IMR-90 (cell line): Measurements from ENCODE around the gene TOMM7. TPM values are rescaled to one million over a fixed set of nuclear protein-coding genes. Genes with fewer than 3 reads are reported as not detected.

ENCODE experiments used
- ATAC-seq: fragments of 200-7000 bp; cut with Tn5 transposase; 2 replicates; pipeline ENCODE4 v1.9.1; 2020; ENCODE audit warnings: low read depth, mild to moderate bottlenecking, moderate library complexity
- BruUV-seq: library from RNA; stranded (reverse); fragments of 400-500 nt; replicated peaks from 2 replicates; lab custom pipeline; 2021; lab: Mats Ljungman, UMichigan
- CTCF ChIA-PET: fragments of 300-600 bp; formaldehyde crosslinking; extraction: SDS; loops from one replicate; lab custom pipeline; 2021; ENCODE audit warnings: antibody characterized with exemption; lab: Yijun Ruan, JAX
- POLR2A ChIA-PET: fragments of 300-600 bp; sonication (Branson Sonifier 250); formaldehyde crosslinking; loops from one replicate; lab custom pipeline; 2022; ENCODE audit warnings: antibody characterized with exemption; ENCODE audit not compliant: unreplicated experiment; lab: Charles Lee
- DNase-seq: peaks from one replicate; pipeline ENCODE4 v3.0.0; 2013
- H2AFZ ChIP-seq: replicated peaks from 2 replicates; pipeline ENCODE3; 2013; ENCODE audit warnings: low read length, mild to moderate bottlenecking; ENCODE audit not compliant: poor library complexity
- H2AK5ac ChIP-seq: 2 replicates; pipeline ENCODE4 v1.6.1; 2013; ENCODE audit warnings: low read depth, low read length, inconsistent platforms
- H2AK9ac ChIP-seq: replicated peaks from 2 replicates; pipeline ENCODE3; 2013; ENCODE audit warnings: mild to moderate bottlenecking, low read depth, low read length, moderate library complexity; ENCODE audit not compliant: poor library complexity
- H2BK120ac ChIP-seq: 2 replicates; pipeline ENCODE4 v1.6.1; 2013; ENCODE audit warnings: low read depth, low read length, inconsistent platforms
- H2BK15ac ChIP-seq: 3 replicates; pipeline ENCODE4 v1.6.1; 2013; ENCODE audit warnings: low read depth, low read length, inconsistent platforms
- H2BK20ac ChIP-seq: 2 replicates; pipeline ENCODE4 v1.6.1; 2013; ENCODE audit warnings: low read depth, mild to moderate bottlenecking, inconsistent platforms, low read length, moderate library complexity
- H2BK5ac ChIP-seq: 2 replicates; pipeline ENCODE4 v1.6.1; 2013; ENCODE audit warnings: mild to moderate bottlenecking, low read depth, low read length, inconsistent platforms; ENCODE audit not compliant: poor library complexity, severe bottlenecking
- H3K14ac ChIP-seq: replicated peaks from 2 replicates; pipeline ENCODE4 v1.6.1; 2013; ENCODE audit warnings: low read depth, low read length, inconsistent platforms
- H3K18ac ChIP-seq: 2 replicates; pipeline ENCODE4 v1.6.1; 2013; ENCODE audit warnings: low read depth, low read length, control low read depth
- H3K23ac ChIP-seq: 2 replicates; pipeline ENCODE4 v1.6.1; 2013; ENCODE audit warnings: low read depth, low read length, inconsistent platforms
- H3K27ac ChIP-seq: 2 replicates; pipeline ENCODE4 v1.5.1; 2013; ENCODE audit warnings: mild to moderate bottlenecking, control low read depth, low read length; ENCODE audit not compliant: insufficient read depth
- H3K27me3 ChIP-seq: 2 replicates; pipeline ENCODE4 v1.6.1; 2013; ENCODE audit warnings: low read length; ENCODE audit not compliant: control insufficient read depth, insufficient read depth
- H3K36me3 ChIP-seq: 2 replicates; pipeline ENCODE4 v1.6.1; 2013; ENCODE audit warnings: low read length, mixed read lengths; ENCODE audit not compliant: control insufficient read depth, insufficient read depth
- H3K4ac ChIP-seq: 2 replicates; pipeline ENCODE4 v1.6.1; 2013; ENCODE audit warnings: low read depth, low read length, inconsistent platforms
- H3K4me1 ChIP-seq: 2 replicates; pipeline ENCODE4 v1.6.1; 2013; ENCODE audit warnings: low read length, mixed read lengths; ENCODE audit not compliant: control insufficient read depth, insufficient read depth
- H3K4me2 ChIP-seq: 2 replicates; pipeline ENCODE4 v1.6.1; 2013; ENCODE audit warnings: low read depth, mild to moderate bottlenecking, control low read depth, low read length, moderate library complexity
- H3K4me3 ChIP-seq: 2 replicates; pipeline ENCODE4 v1.5.1; 2013; ENCODE audit warnings: low read depth, mild to moderate bottlenecking, control low read depth, low read length, moderate library complexity; ENCODE audit not compliant: insufficient read depth
- H3K56ac ChIP-seq: 2 replicates; pipeline ENCODE4 v1.6.1; 2013; ENCODE audit warnings: low read length, inconsistent platforms; ENCODE audit not compliant: insufficient read depth; ENCODE audit errors: extremely low read depth
- H3K79me1 ChIP-seq, 2 experiments: 2 replicates each; pipeline ENCODE4 v1.6.1; 2013; ENCODE audit warnings: low read length in 2 of 2, inconsistent platforms in 1 of 2, low read depth in 1 of 2
- H3K9ac ChIP-seq: 2 replicates; pipeline ENCODE4 v1.6.1; 2013; ENCODE audit warnings: low read depth, low read length, control low read depth
- H3K9me1 ChIP-seq: 2 replicates; pipeline ENCODE4 v1.6.1; 2013; ENCODE audit warnings: low read length, inconsistent platforms; ENCODE audit not compliant: insufficient read depth
- H3K9me3 ChIP-seq: 2 replicates; pipeline ENCODE4 v1.6.1; 2013; ENCODE audit warnings: low read length; ENCODE audit not compliant: control insufficient read depth, insufficient read depth
- H4K20me1 ChIP-seq: 2 replicates; pipeline ENCODE4 v1.6.1; 2013; ENCODE audit warnings: low read length, inconsistent platforms; ENCODE audit not compliant: insufficient read depth
- H4K5ac ChIP-seq: 2 replicates; pipeline ENCODE4 v1.6.1; 2013; ENCODE audit warnings: mild to moderate bottlenecking, low read depth, low read length, control low read depth
- H4K8ac ChIP-seq, 2 experiments: 2 replicates each; pipeline ENCODE4 v1.6.1; 2013; ENCODE audit warnings: low read depth in 2 of 2, low read length in 2 of 2, control low read depth in 1 of 2, inconsistent platforms in 1 of 2
- H4K91ac ChIP-seq: 2 replicates; pipeline ENCODE4 v1.6.1; 2013; ENCODE audit warnings: low read depth, low read length, inconsistent platforms; ENCODE audit not compliant: insufficient read depth
- BHLHE40 ChIP-seq: fragments of 150-350 bp; IDR thresholded peaks from 2 replicates; pipeline ENCODE4 v1.6.1; 2016; ENCODE audit warnings: mild to moderate bottlenecking, low read depth, low read length
- CEBPB ChIP-seq: IDR thresholded peaks from 2 replicates; pipeline ENCODE4 v1.6.1; 2012; ENCODE audit warnings: low read depth, low read length, improper control_type of control experiment
- CHD1 ChIP-seq: IDR thresholded peaks from 2 replicates; pipeline ENCODE4 v1.6.1; 2012; ENCODE audit warnings: low read depth, low read length, improper control_type of control experiment
- NFE2L2 ChIP-seq: fragments of 150-350 bp; IDR thresholded peaks from 2 replicates; pipeline ENCODE4 v1.6.1; 2016; ENCODE audit warnings: low read depth, mild to moderate bottlenecking, low read length
- POLR2A ChIP-seq: IDR thresholded peaks from 2 replicates; pipeline ENCODE4 v1.6.1; 2012; ENCODE audit warnings: mild to moderate bottlenecking, low read depth, low read length
- SMC3 ChIP-seq: fragments of 150-350 bp; IDR thresholded peaks from 2 replicates; pipeline ENCODE4 v1.6.1; 2016; ENCODE audit warnings: low read depth, mild to moderate bottlenecking, antibody characterized with exemption, low read length, moderate library complexity
- USF2 ChIP-seq: fragments of 150-350 bp; IDR thresholded peaks from 2 replicates; pipeline ENCODE4 v1.6.1; 2017; ENCODE audit warnings: mild to moderate bottlenecking, antibody characterized with exemption, low read length, low read depth
- WGBS, 2 experiments: methylation state at CpG; one replicate each; pipeline versions ENCODE4 v1.1.5 to v1.1.7; 2013; ENCODE audit warnings: missing lambda C conversion rate in 2 of 2; ENCODE audit not compliant: insufficient read length in 1 of 2; ENCODE audit errors: extremely low coverage in 2 of 2; 5-methylcytosine and 5-hydroxymethylcytosine counted together
- dilution Hi-C: fragments of 300-500 bp; cut with HindIII; formaldehyde crosslinking; loops from one replicate; pipeline ENCODE4 v1.14.3; 2018; ENCODE audit warnings: low sequenced_read_pairs; ENCODE audit not compliant: unreplicated experiment
- in situ Hi-C: fragments of 300-500 bp; cut with MboI; formaldehyde crosslinking; loops from 3 replicates; pipeline ENCODE4 v1.14.3; 2019; ENCODE audit warnings: low sequenced_read_pairs, inconsistent platforms, mixed read lengths
- intact Hi-C: fragments of 100-400 bp; cut with micrococcal nuclease; formaldehyde crosslinking; loops from 2 replicates; pipeline ENCODE4 v1.10.0; 2022
- polyA plus RNA-seq, 3 experiments: library from polyadenylated mRNA; depleted of rRNA; stranded (reverse); fragments of >200 nt; gene quantifications; 2 replicates each; pipeline ENCODE4 v1.2.3, GENCODE V29; 2012; ENCODE audit warnings: low replicate concordance in 1 of 3
- total RNA-seq: library from RNA; depleted of rRNA; stranded (reverse); fragments of >200 nt; gene quantifications from 2 replicates; pipeline ENCODE4 v1.2.3, GENCODE V29; 2012
- TF ChIP-seq, protein P1 (sequence below): conservative IDR thresholded peaks from 2 replicates; pipeline ENCODE4 v1.5.1; 2012; ENCODE audit warnings: mild to moderate bottlenecking, low read depth, low read length, improper control_type of control experiment

The TOMM7 gene
- total and polyA plus RNA-seq, 2 of the 4 experiments (the other 2 are of a cell fraction): 67.2 to 727 TPM

- in situ Hi-C loops (no loop called here), dilution Hi-C loops (no loop called here)
Observed at GRCh38 chr7:22784346-22784745, 38.3 kb downstream of the TOMM7 start.

More at GRCh38 chr7:22784346-22784745, 38.3 kb downstream of the TOMM7 start:
- intact Hi-C loops: no loop called here
- Histone ChIP-seq H3K18ac (peak overlapping the region; percentile 4; the same call in 1 of the 2 replicates), H4K20me1 (no peaks in the 10 kb centered on the region), H2AK5ac (no peak overlapping the region), H3K4me3 (no peak overlapping the region), H2BK20ac (peak overlapping the region; percentile 36; the same call in 1 of the 2 replicates), H3K14ac (peak overlapping the region; percentile 52), H3K4me1 (peaks cover 9% of the 10 kb centered on the region), H2AFZ (no peak overlapping the region), H4K5ac (no peak overlapping the region; the same call in 1 of the 2 replicates), H3K79me1 (peaks cover 0 to 9% of the 10 kb centered on the region in 2 experiments; a peak in 1 of 4 replicates), H3K9me1 (peaks cover 16% of the 10 kb centered on the region), H2BK5ac (peak overlapping the region; percentile 3), H3K27ac (no peak overlapping the region), H3K4me2 (no peak overlapping the region), H3K4ac (peak overlapping the region; percentile 18; the same call in 1 of the 2 replicates), H3K36me3 (no peaks in the 10 kb centered on the region), H3K9me3 (no peaks in the 10 kb centered on the region), H3K27me3 (no peaks in the 10 kb centered on the region), H4K91ac (no peak overlapping the region), H2BK15ac (peak overlapping the region; percentile 100; the same call in 1 of the 3 replicates), H3K9ac (no peak overlapping the region), H3K56ac (no peak overlapping the region), H2BK120ac (peak overlapping the region; percentile 7; the same call in 1 of the 2 replicates), H2AK9ac (no peak overlapping the region), H3K23ac (no peak overlapping the region), H4K8ac (no peak overlapping the region; a peak in 1 of 4 replicates)
- no CpG with 5 or more reads among the region's 1 CpG for WGBS, 2 experiments
- TF ChIP-seq USF2 (no peak), BHLHE40 (no peak), NFE2L2 (no peak), POLR2A (no peak), SMC3 (no peak), CHD1 (no peak), CEBPB (no peak)
- TF ChIP-seq, protein P1, sequence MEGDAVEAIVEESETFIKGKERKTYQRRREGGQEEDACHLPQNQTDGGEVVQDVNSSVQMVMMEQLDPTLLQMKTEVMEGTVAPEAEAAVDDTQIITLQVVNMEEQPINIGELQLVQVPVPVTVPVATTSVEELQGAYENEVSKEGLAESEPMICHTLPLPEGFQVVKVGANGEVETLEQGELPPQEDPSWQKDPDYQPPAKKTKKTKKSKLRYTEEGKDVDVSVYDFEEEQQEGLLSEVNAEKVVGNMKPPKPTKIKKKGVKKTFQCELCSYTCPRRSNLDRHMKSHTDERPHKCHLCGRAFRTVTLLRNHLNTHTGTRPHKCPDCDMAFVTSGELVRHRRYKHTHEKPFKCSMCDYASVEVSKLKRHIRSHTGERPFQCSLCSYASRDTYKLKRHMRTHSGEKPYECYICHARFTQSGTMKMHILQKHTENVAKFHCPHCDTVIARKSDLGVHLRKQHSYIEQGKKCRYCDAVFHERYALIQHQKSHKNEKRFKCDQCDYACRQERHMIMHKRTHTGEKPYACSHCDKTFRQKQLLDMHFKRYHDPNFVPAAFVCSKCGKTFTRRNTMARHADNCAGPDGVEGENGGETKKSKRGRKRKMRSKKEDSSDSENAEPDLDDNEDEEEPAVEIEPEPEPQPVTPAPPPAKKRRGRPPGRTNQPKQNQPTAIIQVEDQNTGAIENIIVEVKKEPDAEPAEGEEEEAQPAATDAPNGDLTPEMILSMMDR: no peak
- POLR2A ChIA-PET: no interaction called here
- ATAC-seq (no peak), DNase-seq (peak; percentile 25)
- CTCF ChIA-PET: no interaction called here
- no TSS peak for BruUV-seq
